ENCODE measurements around the gene ARHGAP29.

Gene ARHGAP29

DNA sequence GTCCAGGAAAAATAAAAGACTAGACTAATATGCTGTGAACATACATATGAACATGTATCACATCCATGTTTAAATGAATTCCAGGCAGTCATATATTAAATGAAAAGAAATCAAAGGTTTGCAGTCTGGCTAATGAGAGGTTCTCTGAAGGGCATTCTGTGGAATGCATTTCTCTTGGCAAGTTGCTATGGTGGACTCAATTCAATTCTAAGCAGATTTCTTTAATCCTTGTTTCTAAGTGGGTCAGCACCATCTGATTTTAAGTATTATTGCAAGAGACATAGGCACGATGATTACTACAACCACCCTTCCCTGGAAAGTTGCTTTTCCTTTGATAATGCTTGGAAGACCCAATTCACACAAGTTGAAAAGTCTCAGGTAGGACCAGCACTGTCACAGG, 92.5 kb downstream of the ARHGAP29 start:
- H3K27me3 ChIP-seq (ENCODE audit: control insufficient read depth, insufficient read depth, low read length): no peaks in the 10 kb centered on the region
- H3K9ac ChIP-seq (ENCODE audit: low read length): no peak overlapping the region
- peaks cover 14% of the 10 kb centered on the region for H3K4me1 ChIP-seq (ENCODE audit: control insufficient read depth, insufficient read depth, low read length)
- no peak overlapping the region for H3K4me3 ChIP-seq (ENCODE audit: low read depth, low read length)
- H3K9me3 ChIP-seq (ENCODE audit: control insufficient read depth, insufficient read depth, low read depth, low read length): no peaks in the 10 kb centered on the region
- H3K27ac ChIP-seq (ENCODE audit: low read depth, low read length): no peak overlapping the region
- H3K36me3 ChIP-seq (ENCODE audit: control insufficient read depth, insufficient read depth, low read length): no peaks in the 10 kb centered on the region

DNA sequence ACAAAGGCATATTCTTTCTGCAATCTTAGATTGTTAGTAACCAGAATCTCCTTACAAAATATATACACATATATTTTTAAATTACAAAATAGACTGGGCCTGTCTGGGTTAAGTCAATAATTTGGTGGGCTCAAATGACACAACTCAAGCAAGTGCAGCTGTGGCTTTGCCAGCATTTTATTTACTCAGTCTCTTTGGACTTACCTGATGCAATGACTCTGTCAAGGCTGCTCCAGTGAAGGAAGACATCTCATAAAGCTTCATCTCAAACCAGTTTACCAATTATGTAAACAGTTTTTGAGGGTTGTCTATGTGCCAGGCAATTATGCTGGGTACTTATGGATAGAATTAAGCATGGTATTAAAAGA, 93.6 kb downstream of the ARHGAP29 start:
- H3K4me1 ChIP-seq (ENCODE audit: control insufficient read depth, insufficient read depth, low read length): peaks cover 10% of the 10 kb centered on the region
- H3K9ac ChIP-seq (ENCODE audit: low read length): no peak overlapping the region
- H3K4me3 ChIP-seq (ENCODE audit: low read depth, low read length): no peak overlapping the region
- no peak overlapping the region for H3K27ac ChIP-seq (ENCODE audit: low read depth, low read length)
- no peaks in the 10 kb centered on the region for H3K9me3 ChIP-seq (ENCODE audit: control insufficient read depth, insufficient read depth, low read depth, low read length)
- H3K36me3 ChIP-seq (ENCODE audit: control insufficient read depth, insufficient read depth, low read length): no peaks in the 10 kb centered on the region
- H3K27me3 ChIP-seq (ENCODE audit: control insufficient read depth, insufficient read depth, low read length): no peaks in the 10 kb centered on the region

GRCh38 chr1:94143173-94143808, 94.1 kb downstream of the ARHGAP29 start:
- H3K4me1 ChIP-seq (ENCODE audit: control insufficient read depth, insufficient read depth, low read length): peaks cover 8% of the 10 kb centered on the region
- no peak overlapping the region for H3K9ac ChIP-seq (ENCODE audit: low read length)
- H3K27me3 ChIP-seq (ENCODE audit: control insufficient read depth, insufficient read depth, low read length): no peaks in the 10 kb centered on the region
- no peak overlapping the region for H3K4me3 ChIP-seq (ENCODE audit: low read depth, low read length)
- H3K9me3 ChIP-seq (ENCODE audit: control insufficient read depth, insufficient read depth, low read depth, low read length): no peaks in the 10 kb centered on the region
- H3K36me3 ChIP-seq (ENCODE audit: control insufficient read depth, insufficient read depth, low read length): no peaks in the 10 kb centered on the region
- H3K27ac ChIP-seq (ENCODE audit: low read depth, low read length): no peak overlapping the region

DNA sequence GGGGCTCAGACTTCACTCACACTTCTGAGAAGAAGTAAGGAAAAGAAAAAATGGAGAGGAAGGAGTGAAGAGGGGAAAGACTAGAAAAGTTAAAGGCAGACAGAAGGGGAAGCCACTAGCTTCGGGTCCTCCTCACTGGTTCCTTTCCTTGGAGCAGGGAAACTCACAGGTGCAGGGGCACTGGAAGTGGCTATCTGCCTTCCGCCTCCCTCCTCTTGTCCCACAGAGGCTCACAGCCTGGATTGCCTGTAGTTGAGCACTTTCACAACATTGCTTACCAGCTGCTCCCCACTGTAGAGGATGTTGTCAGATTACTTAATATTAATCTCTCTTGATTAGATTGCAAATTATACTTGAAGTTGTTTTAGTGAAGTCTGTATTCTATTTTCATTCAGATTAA, 94.8 kb downstream of the ARHGAP29 start:
- Histone ChIP-seq H3K36me3 (ENCODE audit: control insufficient read depth, insufficient read depth, low read length) (no peaks in the 10 kb centered on the region), H3K27ac (ENCODE audit: low read depth, low read length) (no peak overlapping the region), H3K9ac (ENCODE audit: low read length) (no peak overlapping the region), H3K4me3 (ENCODE audit: low read depth, low read length) (no peak overlapping the region), H3K4me1 (ENCODE audit: control insufficient read depth, insufficient read depth, low read length) (peaks cover 8% of the 10 kb centered on the region), H3K27me3 (ENCODE audit: control insufficient read depth, insufficient read depth, low read length) (no peaks in the 10 kb centered on the region), H3K9me3 (ENCODE audit: control insufficient read depth, insufficient read depth, low read depth, low read length) (no peaks in the 10 kb centered on the region)

- no peaks in the 10 kb centered on the region for H3K36me3 ChIP-seq (ENCODE audit: control insufficient read depth, insufficient read depth, low read length)
- no peaks in the 10 kb centered on the region for H3K9me3 ChIP-seq (ENCODE audit: control insufficient read depth, insufficient read depth, low read depth, low read length)
- no peak overlapping the region for H3K27ac ChIP-seq (ENCODE audit: low read depth, low read length)
- no peak overlapping the region for H3K9ac ChIP-seq (ENCODE audit: low read length)
- H3K27me3 ChIP-seq (ENCODE audit: control insufficient read depth, insufficient read depth, low read length): no peaks in the 10 kb centered on the region
- H3K4me1 ChIP-seq (ENCODE audit: control insufficient read depth, insufficient read depth, low read length): peaks cover 8% of the 10 kb centered on the region
- H3K4me3 ChIP-seq (ENCODE audit: low read depth, low read length): no peak overlapping the region
These were observed 95.4 kb downstream of the ARHGAP29 start for GRCh38 chr1:94142022-94142421.

DNA sequence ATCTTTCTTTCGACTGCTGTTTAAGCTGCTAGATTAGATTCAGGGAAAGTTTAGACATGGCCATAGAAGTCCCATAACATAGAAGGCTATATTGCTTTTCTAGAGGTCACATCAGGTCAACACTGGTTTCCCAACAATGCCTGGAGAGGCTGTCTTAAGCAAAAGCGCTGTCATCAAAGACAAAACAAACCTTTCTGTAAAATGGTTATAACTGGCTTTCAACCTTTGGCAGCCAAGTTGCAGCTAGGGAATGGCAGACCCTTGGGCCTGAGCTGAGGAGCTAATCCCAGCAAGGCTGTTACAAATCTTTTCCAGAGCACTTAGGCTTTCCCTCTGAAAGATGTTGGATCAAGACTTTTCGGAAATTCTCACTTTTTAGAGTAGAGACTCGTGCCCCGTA, 105.3 kb downstream of the ARHGAP29 start:
- H3K4me3 ChIP-seq (ENCODE audit: low read depth, low read length): no peak overlapping the region
- no peak overlapping the region for H3K27ac ChIP-seq (ENCODE audit: low read depth, low read length)
- no peak overlapping the region for H3K9ac ChIP-seq (ENCODE audit: low read length)
- no peaks in the 10 kb centered on the region for H3K36me3 ChIP-seq (ENCODE audit: control insufficient read depth, insufficient read depth, low read length)
- peaks cover 14% of the 10 kb centered on the region for H3K9me3 ChIP-seq (ENCODE audit: control insufficient read depth, insufficient read depth, low read depth, low read length)
- H3K27me3 ChIP-seq (ENCODE audit: control insufficient read depth, insufficient read depth, low read length): no peaks in the 10 kb centered on the region
- H3K4me1 ChIP-seq (ENCODE audit: control insufficient read depth, insufficient read depth, low read length): no peaks in the 10 kb centered on the region

DNA sequence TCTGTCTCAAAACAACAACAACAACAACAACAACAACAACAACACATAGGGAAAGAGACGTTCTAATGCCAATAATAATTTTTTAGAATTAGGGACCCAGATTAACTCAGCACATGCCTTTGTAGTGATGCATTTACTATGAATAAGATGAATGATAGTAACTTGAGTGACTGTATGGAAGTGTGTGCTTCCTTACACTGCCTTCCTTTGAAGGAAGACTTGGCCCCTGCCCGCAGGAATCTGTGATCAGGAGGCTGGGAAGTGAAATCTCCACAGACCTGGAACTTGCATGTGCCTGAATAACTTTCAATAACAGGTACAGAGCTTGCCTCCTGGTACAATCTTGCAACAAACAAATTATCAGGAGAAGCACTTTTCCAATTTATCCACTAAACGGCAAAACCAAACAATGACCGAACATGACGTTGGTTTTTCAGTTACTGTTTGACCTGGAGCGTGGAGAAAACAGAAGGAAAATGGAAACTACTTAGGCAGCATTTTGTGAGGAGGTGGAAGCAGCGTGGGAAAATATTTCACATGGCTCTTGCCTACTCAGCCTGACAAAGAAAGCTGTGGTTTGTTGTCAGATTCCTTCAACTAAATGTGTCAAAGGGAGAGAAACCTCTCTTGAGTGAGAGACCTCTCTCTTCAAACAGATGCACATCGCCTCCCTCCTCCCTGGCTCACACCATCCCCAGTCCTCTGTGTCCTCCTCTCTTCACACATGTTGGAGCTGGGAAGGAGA, 106.4 kb downstream of the ARHGAP29 start:
- no peaks in the 10 kb centered on the region for H3K36me3 ChIP-seq (ENCODE audit: control insufficient read depth, insufficient read depth, low read length)
- H3K9ac ChIP-seq (ENCODE audit: low read length): no peak overlapping the region
- H3K27me3 ChIP-seq (ENCODE audit: control insufficient read depth, insufficient read depth, low read length): no peaks in the 10 kb centered on the region
- H3K4me1 ChIP-seq (ENCODE audit: control insufficient read depth, insufficient read depth, low read length): peaks cover 4% of the 10 kb centered on the region; the same call in 1 of the 2 replicates
- no peak overlapping the region for H3K27ac ChIP-seq (ENCODE audit: low read depth, low read length)
- H3K4me3 ChIP-seq (ENCODE audit: low read depth, low read length): no peak overlapping the region
- peaks cover 14% of the 10 kb centered on the region for H3K9me3 ChIP-seq (ENCODE audit: control insufficient read depth, insufficient read depth, low read depth, low read length)

DNA sequence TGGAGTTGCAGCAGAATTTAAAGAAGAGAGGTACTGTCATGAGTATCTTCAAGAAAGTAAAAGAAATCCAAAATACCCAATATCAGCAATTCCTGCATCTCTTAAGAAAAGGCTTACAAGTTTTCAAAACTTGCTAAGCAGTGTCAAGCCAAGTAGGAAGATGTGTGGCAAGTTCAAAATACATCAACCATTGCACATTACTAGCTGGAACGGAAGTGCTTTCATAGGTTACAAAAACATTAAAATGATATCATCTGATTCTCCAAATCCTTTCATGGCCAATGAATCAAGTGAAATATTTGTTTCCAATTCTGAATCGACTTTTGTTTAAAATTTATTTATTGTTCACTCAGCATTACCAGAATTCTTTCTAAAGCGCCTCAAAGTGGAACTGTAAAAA, 110.7 kb downstream of the ARHGAP29 start:
- H3K4me3 ChIP-seq (ENCODE audit: low read depth, low read length): no peak overlapping the region
- H3K36me3 ChIP-seq (ENCODE audit: control insufficient read depth, insufficient read depth, low read length): no peaks in the 10 kb centered on the region
- no peaks in the 10 kb centered on the region for H3K9me3 ChIP-seq (ENCODE audit: control insufficient read depth, insufficient read depth, low read depth, low read length)
- H3K27me3 ChIP-seq (ENCODE audit: control insufficient read depth, insufficient read depth, low read length): no peaks in the 10 kb centered on the region
- peaks cover 7% of the 10 kb centered on the region; the same call in 1 of the 2 replicates for H3K4me1 ChIP-seq (ENCODE audit: control insufficient read depth, insufficient read depth, low read length)
- no peak overlapping the region for H3K9ac ChIP-seq (ENCODE audit: low read length)
- H3K27ac ChIP-seq (ENCODE audit: low read depth, low read length): no peak overlapping the region

- Histone ChIP-seq H3K4me1 (ENCODE audit: control insufficient read depth, insufficient read depth, low read length) (peaks cover 10% of the 10 kb centered on the region; the same call in 1 of the 2 replicates), H3K27me3 (ENCODE audit: control insufficient read depth, insufficient read depth, low read length) (no peaks in the 10 kb centered on the region), H3K27ac (ENCODE audit: low read depth, low read length) (no peak overlapping the region), H3K4me3 (ENCODE audit: low read depth, low read length) (no peak overlapping the region), H3K36me3 (ENCODE audit: control insufficient read depth, insufficient read depth, low read length) (no peaks in the 10 kb centered on the region), H3K9me3 (ENCODE audit: control insufficient read depth, insufficient read depth, low read depth, low read length) (no peaks in the 10 kb centered on the region), H3K9ac (ENCODE audit: low read length) (no peak overlapping the region)
These were observed 111.6 kb downstream of the ARHGAP29 start for GRCh38 chr1:94125551-94126514.

DNA sequence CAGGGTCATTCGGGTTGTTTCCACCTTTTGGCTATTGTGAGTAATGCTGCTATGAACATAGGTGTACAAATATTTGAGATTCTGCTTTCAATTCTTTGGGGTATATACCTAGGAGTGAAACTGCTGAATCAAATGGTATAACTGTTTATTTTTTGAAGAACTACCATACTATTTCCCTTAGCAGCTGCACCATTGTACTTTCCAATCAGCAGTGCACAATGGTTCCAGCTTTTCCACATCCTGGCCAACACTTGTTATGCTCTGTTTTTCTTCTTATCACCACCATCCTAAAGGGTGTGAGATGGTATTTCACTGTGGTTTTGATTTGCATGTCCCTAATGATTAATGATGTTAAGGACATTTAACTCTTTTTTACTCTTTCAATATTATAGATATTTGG, 112.8 kb downstream of the ARHGAP29 start:
- Histone ChIP-seq H3K9me3 (ENCODE audit: control insufficient read depth, insufficient read depth, low read depth, low read length) (no peaks in the 10 kb centered on the region), H3K27me3 (ENCODE audit: control insufficient read depth, insufficient read depth, low read length) (no peaks in the 10 kb centered on the region), H3K27ac (ENCODE audit: low read depth, low read length) (no peak overlapping the region)

More for the DNA sequence above, 112.8 kb downstream of the ARHGAP29 start:
- Histone ChIP-seq H3K4me3 (ENCODE audit: low read depth, low read length) (no peak overlapping the region), H3K36me3 (ENCODE audit: control insufficient read depth, insufficient read depth, low read length) (no peaks in the 10 kb centered on the region), H3K9ac (ENCODE audit: low read length) (no peak overlapping the region), H3K4me1 (ENCODE audit: control insufficient read depth, insufficient read depth, low read length) (peaks cover 20% of the 10 kb centered on the region)
